GM04503 (cell line): Measurements from ENCODE around the gene MIPOL1.

Source experiments
- DNase-seq: peaks from one replicate; pipeline ENCODE4 v3.0.0-alpha.2; 2012; ENCODE audit warnings: low read depth

The MIPOL1 gene

DNA sequence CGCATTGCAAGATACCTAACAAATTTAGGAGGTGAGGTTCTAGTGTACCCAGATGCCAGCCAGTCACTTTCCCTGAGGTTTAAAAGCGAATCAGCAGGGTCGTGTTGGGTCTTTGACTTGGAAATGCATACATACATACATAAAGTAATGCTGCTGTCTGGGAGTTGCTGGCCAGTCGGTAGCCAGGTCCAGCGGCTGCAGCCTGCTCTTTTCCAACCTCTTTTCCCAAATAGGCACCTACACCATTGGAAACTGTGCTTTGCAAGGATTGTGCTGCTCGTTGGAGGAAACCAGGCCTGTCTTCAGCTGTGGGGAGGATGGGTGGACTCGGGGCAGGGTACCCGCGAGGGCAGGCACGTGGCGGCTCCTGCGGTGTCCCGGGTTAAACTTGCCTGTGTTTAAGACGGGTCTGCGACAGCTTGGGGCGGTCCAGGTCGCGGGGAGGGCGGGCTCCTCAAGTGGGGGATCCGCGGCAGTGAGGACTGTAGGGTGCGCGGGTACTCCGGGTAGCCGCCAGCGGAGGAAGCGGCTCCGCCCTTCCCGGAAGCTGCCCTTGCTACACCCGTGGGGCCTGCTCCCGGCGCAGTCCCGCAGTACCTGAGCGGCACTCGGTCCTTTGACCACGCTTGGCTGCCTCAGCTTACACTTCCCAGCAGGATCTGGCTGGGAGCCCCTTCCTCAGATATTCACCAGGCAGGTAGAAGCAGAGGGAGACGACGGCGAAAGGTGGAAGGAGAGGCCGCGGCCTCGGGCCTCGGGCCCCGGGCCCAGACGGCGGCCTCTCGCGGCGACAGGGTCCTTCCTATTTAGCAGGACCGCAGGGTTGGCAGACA is 400.4 kb downstream of the MIPOL1 start:
- no peak for DNase-seq

DNA sequence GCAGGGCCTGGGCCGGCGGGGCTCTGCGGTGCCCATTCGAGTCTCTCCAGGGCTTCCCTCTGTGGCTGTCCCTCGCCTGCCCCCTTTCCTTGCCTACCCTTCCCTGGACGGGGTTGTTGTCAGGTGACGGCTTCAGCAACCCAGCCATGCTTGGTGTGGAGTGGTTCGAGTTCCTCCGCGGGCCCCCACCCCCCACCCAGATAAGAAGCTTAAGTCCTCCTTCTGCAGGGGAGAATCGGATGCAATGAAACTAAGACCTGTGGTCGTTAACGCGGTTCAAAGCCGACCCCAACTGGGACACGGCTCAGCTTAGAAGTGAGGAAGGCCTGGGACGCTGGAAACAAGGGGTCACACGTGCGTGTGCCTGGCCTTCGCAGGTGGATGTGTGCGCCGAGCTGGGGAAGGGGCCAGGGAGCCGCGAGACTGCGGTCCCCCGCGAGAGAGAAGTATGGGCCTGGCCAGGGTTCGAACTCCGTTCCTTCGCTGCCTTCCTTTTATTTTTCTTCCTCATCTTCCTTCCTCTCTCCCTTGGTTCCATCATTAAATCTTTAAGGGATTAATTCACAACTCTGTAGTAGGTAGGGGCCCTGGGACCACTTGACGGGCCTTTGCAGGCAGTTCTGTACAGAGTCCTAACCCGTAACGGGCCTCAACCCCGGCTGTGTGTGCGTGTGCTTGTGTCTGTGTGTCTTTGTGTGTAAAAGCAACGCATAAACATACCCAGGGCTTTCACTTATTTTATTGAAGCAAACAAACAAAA is 401.2 kb downstream of the MIPOL1 start:
- no peak for DNase-seq

DNA sequence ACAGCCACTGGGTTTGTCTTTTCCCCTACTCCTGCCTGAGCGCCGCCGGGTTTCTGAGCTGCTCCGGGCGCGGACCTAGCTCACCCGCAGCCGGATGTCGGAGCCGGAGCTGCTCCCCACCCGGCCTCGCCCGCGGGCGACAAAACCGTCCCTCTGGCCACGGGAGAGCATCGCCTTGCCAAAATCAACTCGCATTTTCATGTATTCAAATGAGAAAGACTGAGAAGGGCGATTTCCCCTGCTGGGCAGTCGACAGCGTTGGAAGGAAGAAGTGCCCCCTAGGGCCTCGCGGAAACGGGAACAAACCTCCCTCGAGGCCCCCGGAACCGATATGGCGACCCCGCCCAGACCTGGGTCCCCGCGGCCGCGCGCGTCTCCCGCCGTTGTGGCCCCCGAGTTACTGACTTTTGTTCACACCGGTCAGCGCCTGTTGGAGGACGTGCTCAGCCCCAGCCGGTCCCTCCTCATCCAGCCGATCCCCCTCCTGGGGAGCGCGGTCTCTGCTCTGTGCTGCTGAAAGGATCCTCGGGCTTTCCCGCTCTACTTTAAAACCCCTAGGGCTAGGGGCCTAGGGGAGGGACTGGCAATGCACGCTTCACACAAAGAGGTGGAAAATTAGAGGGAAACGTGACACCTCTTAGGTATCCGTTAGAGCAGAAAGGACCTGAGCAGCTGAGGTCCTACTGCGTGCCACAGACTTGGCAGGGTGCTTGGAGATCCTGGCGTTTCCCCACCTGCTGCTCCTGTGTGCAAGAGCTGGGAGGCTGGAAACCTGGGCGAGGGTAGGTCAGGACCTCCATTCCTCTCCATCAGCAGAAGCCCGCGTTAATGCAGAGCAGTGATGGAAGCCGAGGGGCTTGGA is 402.0 kb downstream of the MIPOL1 start:
- no peak for DNase-seq

DNA sequence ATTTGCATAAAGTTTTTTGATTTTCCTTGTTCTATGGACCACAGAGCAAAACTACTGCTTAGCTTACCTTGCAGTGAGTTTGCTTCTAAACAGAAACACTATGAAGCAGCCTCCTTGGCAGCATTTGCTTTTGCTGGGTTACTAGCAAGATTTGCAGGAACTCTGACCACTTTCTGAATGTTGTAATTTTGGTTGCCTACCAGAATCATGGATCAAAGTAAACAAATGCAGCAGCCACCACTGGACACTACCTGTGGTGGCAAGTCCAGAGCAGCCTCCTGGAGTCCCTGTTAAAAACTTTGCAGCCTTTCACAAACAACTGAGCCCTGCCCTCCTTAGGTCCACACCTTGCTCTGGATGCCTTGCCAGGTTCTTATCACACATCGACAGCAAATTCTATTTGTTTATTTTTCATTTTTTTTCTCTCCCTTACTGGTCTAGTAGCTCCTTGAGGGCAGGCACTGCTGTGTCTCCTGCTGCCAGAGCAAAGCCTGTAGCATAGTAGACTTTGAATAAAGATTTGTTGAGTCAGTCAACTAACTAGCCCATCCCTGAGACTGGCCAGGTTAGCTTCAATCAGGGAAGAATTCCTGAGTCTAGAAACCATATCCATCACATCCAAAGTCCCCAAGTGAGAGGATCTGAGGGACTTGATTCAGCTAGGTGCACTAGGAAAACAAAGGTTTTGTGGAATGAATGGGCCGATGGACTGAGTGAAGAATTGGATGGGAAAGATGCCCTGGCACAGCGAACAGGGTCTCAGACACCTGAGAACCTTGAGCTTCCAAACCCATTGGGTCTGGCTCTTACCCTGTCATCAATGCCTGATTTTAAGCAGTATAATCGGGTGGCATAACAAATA is 403.4 kb downstream of the MIPOL1 start:
- no peak for DNase-seq

DNA sequence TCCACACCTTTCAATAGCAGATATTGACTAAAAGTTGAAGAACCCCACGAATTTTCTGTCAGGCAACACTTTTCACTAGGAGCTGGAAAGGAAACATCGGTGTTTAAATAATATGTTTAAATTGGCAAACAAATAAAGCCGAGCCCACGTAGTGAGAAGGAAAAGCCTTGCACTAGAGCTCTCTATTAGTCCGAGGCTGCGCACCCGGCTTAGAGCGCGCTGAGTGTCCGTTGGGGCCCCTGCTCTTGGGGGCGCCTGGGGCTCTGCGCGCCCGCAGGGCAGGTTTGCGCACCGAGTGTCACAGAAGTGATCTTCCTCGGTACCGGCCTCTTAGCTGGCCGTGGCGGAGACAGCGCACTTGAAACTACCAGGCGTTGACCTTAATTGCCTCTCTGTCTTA is 404.1 kb downstream of the MIPOL1 start:
- DNase-seq: no peak
